ENCODE results near the gene FADS2.

Gene FADS2

DNA sequence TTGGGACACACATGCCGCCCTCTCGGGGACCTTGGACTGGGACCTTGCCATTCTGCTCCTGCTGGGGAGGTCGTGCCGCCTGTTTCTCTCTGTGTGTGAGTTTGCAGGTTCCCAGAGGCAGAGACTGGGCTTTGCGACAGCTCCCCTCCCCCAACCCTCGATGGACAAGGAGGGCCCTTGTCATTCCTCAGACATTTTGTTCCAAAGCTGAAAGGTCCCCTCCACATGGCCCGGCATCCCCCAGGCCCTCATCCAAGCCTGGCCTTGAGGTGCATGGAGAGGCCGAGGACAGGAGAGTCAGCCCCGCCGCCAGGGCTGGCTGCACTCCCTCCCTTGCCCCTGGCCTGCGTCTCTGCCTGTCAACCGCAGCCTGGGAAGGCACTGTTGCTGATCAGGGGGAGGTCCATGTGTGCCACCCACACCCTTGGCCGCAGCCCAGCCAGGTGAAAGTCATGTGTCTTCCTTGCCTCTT lies 25.6 kb downstream of the FADS2 start:
- no peak for TF ChIP-seq CTCF (IDR thresholded peaks at IDR 0.05; ENCODE audit: insufficient read depth, low read depth, low read length, missing control alignments)
- H3K4me3 ChIP-seq (ENCODE audit: low read length) = no peak overlapping the region
- DNase-seq (ENCODE audit: low read depth) = no peak

GRCh38 chr11:61854206-61854895 lies 26.3 kb downstream of the FADS2 start:
- no peak for DNase-seq (ENCODE audit: low read depth)
- H3K4me3 ChIP-seq (ENCODE audit: low read length) = no peak overlapping the region
- no peak for TF ChIP-seq CTCF (IDR thresholded peaks at IDR 0.05; ENCODE audit: insufficient read depth, low read depth, low read length, missing control alignments)

- no peak for TF ChIP-seq CTCF (IDR thresholded peaks at IDR 0.05; ENCODE audit: insufficient read depth, low read depth, low read length, missing control alignments)
- no peak for DNase-seq (ENCODE audit: low read depth)
- no peak overlapping the region for H3K4me3 ChIP-seq (ENCODE audit: low read length)
These were observed 27.0 kb downstream of the FADS2 start for GRCh38 chr11:61854966-61855714.

DNA sequence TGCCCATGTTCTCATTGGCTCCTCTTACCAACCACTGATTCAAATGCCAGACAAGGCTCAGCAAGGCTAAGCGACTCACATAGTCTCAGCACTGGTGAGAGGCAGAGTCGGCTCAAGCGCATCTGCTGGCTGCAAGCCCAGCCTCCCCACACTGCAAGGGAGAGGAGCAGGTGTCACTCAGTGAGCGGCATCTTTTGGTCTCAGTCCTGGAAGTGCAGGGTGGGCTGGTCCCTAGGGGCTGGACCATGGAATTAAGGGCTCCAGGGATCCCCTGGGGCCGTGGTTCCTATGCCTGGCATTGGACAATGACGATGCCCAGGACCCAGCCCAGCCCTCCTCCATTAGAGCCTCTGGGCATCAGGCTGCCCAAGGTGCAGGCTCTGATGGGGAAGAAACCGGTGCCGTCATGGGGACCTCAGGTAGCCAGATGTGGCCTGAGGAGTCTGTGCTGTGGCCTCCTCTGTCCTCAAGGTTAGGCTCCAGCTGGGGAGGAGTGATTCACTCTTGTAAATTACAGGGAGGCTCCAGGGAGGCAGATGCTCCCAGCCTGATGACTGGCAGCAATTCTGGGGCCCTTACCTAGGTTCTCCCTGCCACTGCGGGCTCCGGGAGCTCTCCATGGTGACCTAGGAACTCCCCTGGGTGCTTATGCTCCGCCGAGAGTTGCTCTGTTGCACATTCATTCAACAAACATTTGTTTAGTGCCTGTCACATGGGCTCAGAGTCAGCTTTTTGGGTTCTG lies 28.0 kb downstream of the FADS2 start:
- DNase-seq (ENCODE audit: low read depth) = no peak
- H3K4me3 ChIP-seq (ENCODE audit: low read length) = no peak overlapping the region
- no peak for TF ChIP-seq CTCF (IDR thresholded peaks at IDR 0.05; ENCODE audit: insufficient read depth, low read depth, low read length, missing control alignments)

DNA sequence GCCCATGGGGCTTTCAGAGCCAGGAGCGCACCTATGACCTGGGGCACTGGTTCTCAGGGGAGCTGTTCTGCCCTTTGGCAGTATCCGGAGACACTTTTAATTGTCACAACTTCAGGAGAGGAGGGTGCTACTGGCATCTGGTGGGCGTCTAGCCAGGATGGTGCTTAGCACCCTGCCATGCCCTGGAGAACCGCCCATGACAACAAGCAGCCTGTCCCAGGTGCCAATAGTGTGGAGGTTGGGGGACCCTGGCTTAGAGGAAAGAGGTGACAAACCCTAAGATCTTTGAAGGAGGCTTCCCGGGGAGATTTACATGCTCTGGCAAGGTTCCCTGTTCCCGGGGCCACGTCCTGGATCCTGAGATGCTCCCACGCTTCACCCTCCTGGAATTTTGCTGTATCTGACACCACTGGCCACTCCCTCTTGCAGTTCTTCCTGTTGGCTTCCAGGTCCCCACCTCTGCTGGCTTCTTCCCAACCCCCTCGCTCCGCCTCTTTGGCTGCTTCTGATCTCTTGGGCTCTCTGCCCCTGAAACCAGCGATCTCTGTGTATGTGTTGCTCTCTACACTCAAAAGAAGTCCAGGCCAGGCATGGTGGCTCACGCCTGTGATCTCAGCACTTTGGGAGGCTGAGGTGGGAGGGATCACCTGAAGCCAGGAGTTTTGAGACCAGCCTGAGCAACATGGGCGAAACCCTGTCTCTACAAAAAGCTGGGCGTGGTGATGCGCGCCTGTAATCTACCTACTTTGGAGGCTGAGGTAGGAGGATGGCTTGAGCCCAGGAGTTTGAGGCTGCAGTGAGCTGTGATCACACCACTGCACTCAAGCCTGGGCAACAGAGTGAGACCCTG lies 32.2 kb downstream of the FADS2 start:
- TF ChIP-seq CTCF (IDR thresholded peaks at IDR 0.05; ENCODE audit: insufficient read depth, low read depth, low read length, missing control alignments) = no peak
- no peak overlapping the region for H3K4me3 ChIP-seq (ENCODE audit: low read length)
- no peak for DNase-seq (ENCODE audit: low read depth)

DNA sequence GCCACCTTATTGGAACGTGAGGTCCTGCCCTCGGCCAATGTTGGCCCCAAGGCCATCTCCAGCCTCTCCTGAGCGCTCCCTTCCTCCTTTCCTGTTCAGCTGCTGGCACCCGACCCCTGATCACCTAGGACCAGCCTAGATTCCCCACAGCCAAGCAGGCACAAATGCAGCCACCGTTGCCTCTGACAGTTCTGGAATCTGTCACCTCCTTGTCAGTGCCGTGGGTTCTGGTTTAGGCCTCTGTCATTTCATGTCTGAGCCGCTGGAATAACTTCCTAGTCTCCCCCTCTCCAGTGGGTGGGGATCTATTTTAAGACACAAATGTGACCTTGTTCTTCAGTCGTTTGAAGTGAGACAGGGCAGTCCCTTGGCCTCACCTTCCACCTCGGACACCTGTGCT lies 33.5 kb downstream of the FADS2 start:
- TF ChIP-seq CTCF (IDR thresholded peaks at IDR 0.05; ENCODE audit: insufficient read depth, low read depth, low read length, missing control alignments) = no peak
- no peak for DNase-seq (ENCODE audit: low read depth)
- no peak overlapping the region for H3K4me3 ChIP-seq (ENCODE audit: low read length)
